Measurements from ENCODE around the gene GAS5. TPM values are rescaled to one million over a fixed set of nuclear protein-coding genes. Genes with fewer than 3 reads are reported as not detected.
A peak's percentile ranks its signal among the peaks of the same experiment; 100 is the strongest.

GAS5 gene
- total and polyA plus RNA-seq, 9 of the 15 experiments (the other 6 are each of a cell fraction or from before 2014, with no cell fraction given), result 565 to 1,860 (median 1,006) TPM

GRCh38 chr1:173917149-173917548 is 49.4 kb upstream of the GAS5 start, which contains the start of gene SERPINC1:
SERPINC1 (minus strand) TSS chr1:173917327; CDS start chr1:173917259, 68 bp downstream.
- in situ Hi-C loops (cut with MboI), result no loop called here
- WGBS (ENCODE audit: insufficient coverage, low coverage, missing lambda C conversion rate), result 9% methylated on average over 3 of the region's 3 CpGs
- Histone ChIP-seq H3K4me2 (ENCODE audit: insufficient read depth, low read length) (no peak within 1 kb of the TSS; the same call in 1 of the 2 replicates), H3K4me3 (no peak within 1 kb of the TSS), H3K79me2 (ENCODE audit: control insufficient read depth, insufficient read depth, low read length) (no peaks in the 10 kb centered on the region), H3K9me1 (ENCODE audit: control insufficient read depth, insufficient read depth, low read length) (no peaks in the 10 kb centered on the region), H4K20me1 (replicated peaks; ENCODE audit: control insufficient read depth, insufficient read depth, low read length) (no peaks in the 10 kb centered on the region), H3K27ac (ENCODE audit: extremely low read depth, low read depth, low read length) (no peak within 1 kb of the TSS), H3K9me3 (replicated peaks; ENCODE audit: control insufficient read depth, insufficient read depth, low read depth, low read length) (no peaks in the 10 kb centered on the region), H3K9ac (ENCODE audit: insufficient read depth in 1 of 2, low read depth in 2 of 2, low read length in 2 of 2) (peak within 1 kb of the TSS in 1 of 2 experiments; percentile 41; a peak in 1 of 4 replicates), H3K4me1 (replicated peaks in 1 of 2; ENCODE audit: control insufficient read depth in 2 of 2, insufficient read depth in 2 of 2, low read length in 2 of 2) (peaks cover 4 to 20% of the 10 kb centered on the region in 2 experiments; a peak in 4 of 5 replicates), H2AFZ (ENCODE audit: low read depth, low read length) (peak within 1 kb of the TSS; percentile 23), H3K36me3 (ENCODE audit: control insufficient read depth, insufficient read depth, low read length) (no peaks in the 10 kb centered on the region), H3K27me3 (ENCODE audit: control insufficient read depth in 2 of 2, insufficient read depth in 2 of 2, low read length in 2 of 2) (0 out of 5 replicates have a peak, but pooled peaks cover 0 to under 1% of the 10 kb centered on the region in 2 experiments)
- POLR2A ChIA-PET, result interaction anchor here (0.7 to 4.0 kb wide), 5 partner anchors 28 to 367 kb away, joined by 3 to 16 read pairs (median 3); partner anchors contain the start of genes GAS5 and ZBTB37
- intact Hi-C loops (cut with micrococcal nuclease), result no loop called here
- CTCF ChIA-PET (ENCODE audit: low intra/inter-chr PET ratio), result no interaction called here
- DNase-seq (ENCODE audit: extremely low read depth in 1 of 4, low spot score in 3 of 4) (peak in 1 of 4 experiments; percentile 36), FAIRE-seq (no peak), ATAC-seq (peak; percentile 78)
- no TSS peak for BruUV-seq (replicated peaks)
- no peak for TF ChIP-seq NFIX (CRISPR knock-in tag; IDR thresholded peaks at IDR 0.05; ENCODE audit: low read depth)
- TF ChIP-seq ZNF407 (IDR thresholded peaks at IDR 0.05; ENCODE audit: low read depth), result no peak
- TF ChIP-seq NR2C1 (IDR thresholded peaks at IDR 0.05), result peak; percentile 63; the same call in 1 of the 2 replicates
- TF ChIP-seq NR2C1 (tag; IDR thresholded peaks at IDR 0.05), result peak; percentile 72
- peak; percentile 45; the same call in 1 of the 2 replicates for TF ChIP-seq DPF2 (IDR thresholded peaks at IDR 0.05)
- TF ChIP-seq HNRNPL (IDR thresholded peaks at IDR 0.05; ENCODE audit: low read depth, low read length), result no peak
- 0 out of 2 replicates have a peak, but pooled peaks have one; percentile 26 for TF ChIP-seq ZNF766 (CRISPR knock-in tag; conservative IDR thresholded peaks at IDR 0.05)
- no peak for TF ChIP-seq GATAD2B (IDR thresholded peaks at IDR 0.05; ENCODE audit: borderline replicate concordance)
- no peak for TF ChIP-seq PRDM10 (IDR thresholded peaks at IDR 0.05; ENCODE audit: partially characterized antibody)
